SK-N-SH (cell line): ENCODE results near the gene FAM47E. TPM values are rescaled to one million over a fixed set of nuclear protein-coding genes. Genes with fewer than 3 reads are reported as not detected.

Experiments used
- CTCF ChIA-PET: fragments of 300-600, 350-600 bp; formaldehyde crosslinking; extraction: SDS; loops from one replicate; lab custom pipeline; 2021; lab: Yijun Ruan, JAX
- POLR2A ChIA-PET: fragments of 350-600 bp; sonication (Branson Sonifier 250); formaldehyde crosslinking; extraction: SDS; loops from one replicate; lab custom pipeline; 2020; ENCODE audit warnings: antibody characterized with exemption, inconsistent platforms; lab: Yijun Ruan, JAX
- DNase-seq: peaks from one replicate; pipeline ENCODE4 v3.0.0; 2012
- H2AFZ ChIP-seq: fragments of 200-600 bp; sonication (generic); 2 replicates; pipeline ENCODE4 v1.8.1; 2016; ENCODE audit warnings: antibody characterized with exemption, mild to moderate bottlenecking, low read depth
- H3F3A ChIP-seq: fragments of 200-600 bp; sonication (generic); replicated peaks from 2 replicates; pipeline ENCODE3; 2016; ENCODE audit warnings: antibody characterized with exemption, mild to moderate bottlenecking; ENCODE audit not compliant: insufficient read depth
- H3K27ac ChIP-seq, 2 experiments: fragments of 200-500 bp in 1 of 2; fragments of 200-600 bp in 1 of 2; sonication (Bioruptor generic) in 1 of 2; sonication (generic), shearing (Covaris generic) in 1 of 2; 2 replicates each; pipeline versions ENCODE4 v1.5.1 to v1.6.1; 2014 to 2016; ENCODE audit warnings: low read depth in 2 of 2, inconsistent platforms in 1 of 2, low read length in 1 of 2, mild to moderate bottlenecking in 1 of 2, mixed read lengths in 1 of 2
- H3K27me3 ChIP-seq: fragments of 200-600 bp; sonication (generic), shearing (Covaris generic); 2 replicates; pipeline ENCODE4 v1.6.1; 2016; ENCODE audit warnings: mixed run types; ENCODE audit not compliant: insufficient read depth
- H3K36me3 ChIP-seq, 2 experiments: fragments of 200-500 bp in 1 of 2; fragments of 200-600 bp in 1 of 2; sonication (Bioruptor generic) in 1 of 2; sonication (generic) in 1 of 2; replicated peaks in 1 of 2; 2 replicates each; pipeline versions ENCODE3 to v1.5.1; 2014 to 2016; ENCODE audit warnings: low read length in 1 of 2, mild to moderate bottlenecking in 1 of 2; ENCODE audit not compliant: insufficient read depth in 2 of 2, control insufficient read depth in 1 of 2
- H3K4me1 ChIP-seq, 2 experiments: fragments of 200-500 bp in 1 of 2; fragments of 200-600 bp in 1 of 2; sonication (Bioruptor generic) in 1 of 2; sonication (generic), shearing (Covaris generic) in 1 of 2; 2 replicates each; pipeline versions ENCODE4 v1.5.1 to v1.6.1; 2014 to 2016; ENCODE audit warnings: low read depth in 1 of 2, low read length in 1 of 2, mixed run types in 1 of 2; ENCODE audit not compliant: insufficient read depth in 2 of 2, control insufficient read depth in 1 of 2
- H3K4me2 ChIP-seq: fragments of 200-600 bp; sonication (generic), shearing (Covaris generic); 2 replicates; pipeline ENCODE4 v1.6.1; 2017; ENCODE audit warnings: mixed run types
- H3K4me3 ChIP-seq, 2 experiments: fragments of 200-500 bp in 1 of 2; fragments of 200-600 bp in 1 of 2; sonication (Bioruptor generic) in 1 of 2; sonication (generic), shearing (Covaris generic) in 1 of 2; 2 replicates each; pipeline versions ENCODE4 v1.5.1 to v1.8.1; 2014 to 2016; ENCODE audit warnings: low read depth in 2 of 2, inconsistent platforms in 1 of 2, low read length in 1 of 2, mild to moderate bottlenecking in 1 of 2, mixed read lengths in 1 of 2, moderate library complexity in 1 of 2
- H3K79me2 ChIP-seq: fragments of 200-600 bp; sonication (generic); 2 replicates; pipeline ENCODE4 v1.8.1; 2017; ENCODE audit warnings: mild to moderate bottlenecking; ENCODE audit not compliant: insufficient read depth
- H3K9ac ChIP-seq: fragments of 200-600 bp; sonication (generic); 2 replicates; pipeline ENCODE4 v1.6.1; 2017; ENCODE audit warnings: mixed run types
- H3K9me2 ChIP-seq: fragments of 200-600 bp; sonication (generic); 2 replicates; pipeline ENCODE4 v1.6.1; 2017; ENCODE audit warnings: mixed run types
- H3K9me3 ChIP-seq: fragments of 200-600 bp; sonication (generic); 2 replicates; pipeline ENCODE4 v1.6.1; 2017; ENCODE audit warnings: mixed run types, mild to moderate bottlenecking, moderate library complexity
- H4K20me1 ChIP-seq: fragments of 200-600 bp; sonication (generic); 2 replicates; pipeline ENCODE4 v1.6.1; 2017; ENCODE audit warnings: mild to moderate bottlenecking, mixed run types; ENCODE audit not compliant: insufficient read depth
- ELF1 ChIP-seq: IDR thresholded peaks from 2 replicates; pipeline ENCODE4 v1.4.0; 2012
- FOSL2 ChIP-seq: IDR thresholded peaks from 2 replicates; pipeline ENCODE4 v1.4.0; 2012; ENCODE audit warnings: low read depth, mild to moderate bottlenecking, moderate library complexity, borderline replicate concordance
- FOXJ3 ChIP-seq: sonication (generic); formaldehyde crosslinking; IDR thresholded peaks from 2 replicates; pipeline ENCODE4 v1.5.1; 2020; ENCODE audit warnings: mild to moderate bottlenecking, missing genetic modification reagents
- FOXM1 ChIP-seq: IDR thresholded peaks from 2 replicates; pipeline ENCODE4 v1.4.0; 2012; ENCODE audit warnings: low read depth, mild to moderate bottlenecking
- GATA2 ChIP-seq: sonication (generic); formaldehyde crosslinking; IDR thresholded peaks from 2 replicates; pipeline ENCODE4 v1.5.0; 2020; ENCODE audit warnings: mild to moderate bottlenecking, missing genetic modification reagents
- JUND ChIP-seq: IDR thresholded peaks from 2 replicates; pipeline ENCODE4 v1.4.0; 2012
- NFIC ChIP-seq: IDR thresholded peaks from 2 replicates; pipeline ENCODE4 v1.4.0; 2012; ENCODE audit warnings: borderline replicate concordance
- NRF1 ChIP-seq: IDR thresholded peaks from 2 replicates; pipeline ENCODE4 v1.6.1; 2012; ENCODE audit warnings: low read depth, mild to moderate bottlenecking, low read length
- POLR2AphosphoS5 ChIP-seq: IDR thresholded peaks from 2 replicates; pipeline ENCODE4 v1.6.1; 2012; ENCODE audit warnings: low read depth, low read length
- RXRA ChIP-seq: IDR thresholded peaks from 2 replicates; pipeline ENCODE4 v1.4.0; 2012; ENCODE audit warnings: low read depth, mild to moderate bottlenecking, borderline replicate concordance
- SIN3A ChIP-seq: IDR thresholded peaks from 2 replicates; pipeline ENCODE4 v1.6.1; 2012; ENCODE audit warnings: low read depth, mild to moderate bottlenecking, low read length, moderate library complexity, borderline replicate concordance
- TAF1 ChIP-seq: IDR thresholded peaks from 2 replicates; pipeline ENCODE4 v1.6.1; 2012; ENCODE audit warnings: low read depth, mild to moderate bottlenecking, low read length, moderate library complexity, borderline replicate concordance
- WGBS: methylation state at CpG from one replicate; pipeline ENCODE4 v1.1.6; 2017; ENCODE audit warnings: low lambda C conversion rate; 5-methylcytosine and 5-hydroxymethylcytosine counted together
- polyA plus RNA-seq, 3 experiments: library from polyadenylated mRNA; depleted of rRNA; stranded (reverse); fragments of >200 nt; gene quantifications; 2 replicates each; pipeline ENCODE4 v1.2.3, GENCODE V29; 2012
- TF ChIP-seq, protein P1 (sequence below): IDR thresholded peaks from 2 replicates; pipeline ENCODE4 v1.4.0; 2012; ENCODE audit warnings: low read depth
- TF ChIP-seq, protein P2 (sequence below): IDR thresholded peaks from 2 replicates; pipeline ENCODE4 v1.4.0; 2012; ENCODE audit warnings: low read depth, borderline replicate concordance

FAM47E gene
- polyA plus RNA-seq, 1 of the 3 experiments (the other 2 are of a cell fraction), result 1.8 TPM

DNA sequence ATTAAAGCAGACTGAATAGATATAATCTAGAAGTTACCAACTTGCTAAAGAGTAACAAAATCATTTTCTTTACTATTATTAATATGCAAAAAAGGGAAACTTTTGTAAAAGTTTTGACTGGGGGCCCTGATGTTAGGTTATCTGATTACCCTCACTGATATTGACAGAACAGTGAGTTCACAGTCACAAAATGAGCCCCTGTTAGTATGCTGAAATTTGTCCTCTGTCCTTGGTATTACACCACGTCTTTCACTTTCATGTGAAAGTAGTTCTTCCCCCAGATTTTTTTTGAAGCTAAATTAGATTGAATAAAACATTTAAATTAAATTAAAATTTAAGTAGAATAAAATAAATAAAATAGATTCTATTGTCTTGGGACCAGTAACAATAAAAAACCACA, 60.9 kb downstream of the FAM47E start:
- no peak overlapping the region for H3K4me2 ChIP-seq
- H4K20me1 ChIP-seq, result no peaks in the 10 kb centered on the region
- H3K9ac ChIP-seq, result no peak overlapping the region
- peaks cover 14% of the 10 kb centered on the region; the same call in 1 of the 2 replicates for H3K79me2 ChIP-seq
- POLR2A ChIA-PET, result no interaction called here
- peaks cover 10 to 16% of the 10 kb centered on the region in 2 experiments for H3K36me3 ChIP-seq
- no peak overlapping the region for H3K4me3 ChIP-seq
- no peak overlapping the region for H2AFZ ChIP-seq
- no peaks in the 10 kb centered on the region for H3F3A ChIP-seq
- peaks cover 0 to 28% of the 10 kb centered on the region in 2 experiments; a peak in 2 of 4 replicates for H3K4me1 ChIP-seq
- TF ChIP-seq POLR2AphosphoS5, result no peak
- no peak for TF ChIP-seq FOSL2
- TF ChIP-seq FOXM1, result no peak
- no peak for TF ChIP-seq NFIC
- TF ChIP-seq, all 33 proteins: peak for 0
- Histone ChIP-seq H3K9me2 (no peaks in the 10 kb centered on the region), H3K27me3 (no peaks in the 10 kb centered on the region), H3K9me3 (0 out of 2 replicates have a peak, but pooled peaks cover 3% of the 10 kb centered on the region), H3K27ac (no peak overlapping the region)
- CTCF ChIA-PET, result interaction anchor here (0.9 to 1.5 kb wide), 2 partner anchors 12 to 43 kb away, joined by 3 read pairs; no protein-coding TSS in a partner anchor
- no peak for DNase-seq
- WGBS, result 41% methylated on average over 1 of the region's 1 CpG

DNA sequence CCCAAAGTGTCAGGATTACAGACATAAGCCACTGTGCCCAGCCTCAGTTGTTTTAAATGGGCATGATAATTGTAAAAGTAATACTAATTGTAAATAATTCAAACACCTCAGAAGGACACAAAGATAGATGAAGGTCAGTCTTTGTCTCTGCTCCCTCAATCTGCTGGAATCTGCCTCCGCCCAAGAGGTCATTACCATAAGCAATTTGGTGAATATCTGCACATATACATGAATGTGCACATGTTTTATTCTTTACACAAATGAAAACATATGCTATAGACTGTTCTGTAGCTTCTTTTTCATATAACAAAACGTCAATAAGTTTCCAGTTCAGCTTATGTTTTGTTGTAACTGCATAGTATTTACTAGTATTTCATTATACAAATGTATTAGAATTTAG, 62.0 kb downstream of the FAM47E start:
- Histone ChIP-seq H3K4me2 (no peak overlapping the region), H3K4me1 (peaks cover 0 to 19% of the 10 kb centered on the region in 2 experiments; a peak in 2 of 4 replicates), H3K9me2 (no peaks in the 10 kb centered on the region), H3K9ac (no peak overlapping the region), H3K36me3 (peaks cover 10 to 16% of the 10 kb centered on the region in 2 experiments), H3F3A (no peaks in the 10 kb centered on the region), H3K4me3 (no peak overlapping the region), H2AFZ (no peak overlapping the region), H3K9me3 (0 out of 2 replicates have a peak, but pooled peaks cover 3% of the 10 kb centered on the region), H3K27me3 (no peaks in the 10 kb centered on the region), H4K20me1 (no peaks in the 10 kb centered on the region), H3K79me2 (peaks cover 4% of the 10 kb centered on the region; the same call in 1 of the 2 replicates), H3K27ac (no peak overlapping the region)
- CTCF ChIA-PET, result interaction anchor here (0.9 to 1.5 kb wide), 3 partner anchors 42 to 134 kb away, joined by 3 to 4 read pairs (median 3); no protein-coding TSS in a partner anchor
- TF ChIP-seq POLR2AphosphoS5 (no peak), FOSL2 (no peak), GATA2 (no peak), NRF1 (no peak), FOXJ3 (CRISPR knock-in tag) (no peak), JUND (no peak), TAF1 (no peak), RXRA (no peak), SIN3A (no peak), FOXM1 (no peak), ELF1 (no peak)
- TF ChIP-seq, protein P1, sequence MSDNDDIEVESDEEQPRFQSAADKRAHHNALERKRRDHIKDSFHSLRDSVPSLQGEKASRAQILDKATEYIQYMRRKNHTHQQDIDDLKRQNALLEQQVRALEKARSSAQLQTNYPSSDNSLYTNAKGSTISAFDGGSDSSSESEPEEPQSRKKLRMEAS, result no peak
- TF ChIP-seq, protein P2, sequence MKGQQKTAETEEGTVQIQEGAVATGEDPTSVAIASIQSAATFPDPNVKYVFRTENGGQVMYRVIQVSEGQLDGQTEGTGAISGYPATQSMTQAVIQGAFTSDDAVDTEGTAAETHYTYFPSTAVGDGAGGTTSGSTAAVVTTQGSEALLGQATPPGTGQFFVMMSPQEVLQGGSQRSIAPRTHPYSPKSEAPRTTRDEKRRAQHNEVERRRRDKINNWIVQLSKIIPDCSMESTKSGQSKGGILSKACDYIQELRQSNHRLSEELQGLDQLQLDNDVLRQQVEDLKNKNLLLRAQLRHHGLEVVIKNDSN, result no peak
- POLR2A ChIA-PET, result no interaction called here
- 56% methylated on average over 2 of the region's 2 CpGs for WGBS
- no peak for DNase-seq
